Activated CD8-positive, alpha-beta T cell treated with anti-CD3 and anti-CD28 coated beads, Interleukin-2, amount 10 ng/mL, durations not matched to agents 7 days and 5 days (primary cell): ENCODE results near the gene GOLGA6L22. TPM values are rescaled to one million over a fixed set of nuclear protein-coding genes. Genes with fewer than 3 reads are reported as not detected.
"Not testable (repeated sequence)": the region's sequence is repeated elsewhere in the genome, so short reads cannot be mapped to it uniquely, and the experiment has no call there.

ENCODE experiments used
- ATAC-seq: fragments of 150-1000 bp; cut with Tn5 transposase; one replicate; pipeline ENCODE4 v1.10.0; 2021; ENCODE audit warnings: moderate library complexity
- CTCF ChIA-PET: fragments of 350-600 bp; sonication (Branson Sonifier 250); formaldehyde crosslinking; loops from one replicate; lab custom pipeline; 2021; ENCODE audit warnings: antibody characterized with exemption; lab: Charles Lee
- POLR2A ChIA-PET: fragments of 350-600 bp; sonication (Branson Sonifier 250); formaldehyde crosslinking; loops from one replicate; lab custom pipeline; 2021; ENCODE audit warnings: antibody characterized with exemption; lab: Charles Lee
- DNase-seq: peaks from one replicate; pipeline ENCODE4 v3.0.0-alpha.2; 2020
- H3K27ac Mint-ChIP-seq: one replicate; pipeline ENCODE4 v1.8.0; 2021; ENCODE audit warnings: mild to moderate bottlenecking, mixed read lengths
- H3K27me3 Mint-ChIP-seq: one replicate; pipeline ENCODE4 v1.8.0; 2021; ENCODE audit warnings: low read depth, mixed read lengths
- H3K36me3 Mint-ChIP-seq: one replicate; pipeline ENCODE4 v1.8.0; 2021; ENCODE audit warnings: low read depth, mixed read lengths
- H3K4me1 Mint-ChIP-seq: one replicate; pipeline ENCODE4 v1.8.0; 2021; ENCODE audit warnings: low read depth, mixed read lengths
- H3K4me3 Mint-ChIP-seq: one replicate; pipeline ENCODE4 v1.8.0; 2021; ENCODE audit warnings: mild to moderate bottlenecking, mixed read lengths
- H3K9me3 Mint-ChIP-seq: one replicate; pipeline ENCODE4 v1.8.0; 2022; ENCODE audit warnings: mixed read lengths; ENCODE audit not compliant: insufficient read depth
- total RNA-seq, 2 experiments: library from RNA; stranded (reverse); gene quantifications; one replicate each; pipeline ENCODE4 v1.2.3, GENCODE V29; 2021

GOLGA6L22 gene, protein sequence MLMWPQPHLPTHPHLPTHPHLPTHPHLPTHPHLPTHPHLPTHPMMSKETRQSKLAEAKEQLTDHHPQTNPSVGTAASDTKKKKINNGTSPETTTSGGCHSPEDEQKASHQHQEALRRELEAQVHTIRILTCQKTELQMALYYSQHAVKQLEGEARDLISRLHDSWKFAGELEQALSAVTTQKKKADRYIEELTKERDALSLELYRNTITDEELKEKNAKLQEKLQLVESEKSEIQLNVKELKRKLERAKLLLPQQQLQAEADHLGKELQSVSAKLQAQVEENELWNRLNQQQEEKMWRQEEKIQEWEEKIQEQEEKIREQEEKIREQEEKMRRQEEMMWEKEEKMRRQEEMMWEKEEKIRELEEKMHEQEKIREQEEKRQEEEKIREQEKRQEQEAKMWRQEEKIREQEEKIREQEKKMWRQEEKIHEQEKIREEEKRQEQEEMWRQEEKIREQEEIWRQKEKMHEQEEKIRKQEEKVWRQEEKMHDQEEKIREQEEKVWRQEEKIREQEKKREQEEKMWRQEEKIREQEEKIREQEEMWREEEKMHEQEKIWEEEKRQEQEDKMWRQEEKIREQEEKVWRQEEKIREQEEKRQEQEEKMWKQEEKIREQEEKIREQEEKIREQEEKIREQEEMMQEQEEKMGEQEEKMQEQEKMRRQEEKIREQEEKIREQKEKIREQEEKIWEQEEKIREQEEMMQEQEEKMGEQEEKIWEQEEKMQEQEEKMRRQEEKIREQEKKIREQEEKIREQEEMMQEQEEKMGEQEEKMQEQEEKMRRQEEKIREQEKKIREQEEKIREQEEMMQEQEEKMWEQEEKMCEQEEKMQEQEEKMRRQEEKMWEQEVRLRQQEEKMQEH
- total RNA-seq, result not detected

- H3K4me3 Mint-ChIP-seq, CTCF ChIA-PET, H3K36me3 Mint-ChIP-seq, H3K27ac Mint-ChIP-seq, DNase-seq, POLR2A ChIA-PET, ATAC-seq, H3K4me1 Mint-ChIP-seq, H3K27me3 Mint-ChIP-seq, H3K9me3 Mint-ChIP-seq: not testable (repeated sequence)
These were observed at the start of gene GOLGA6L22 for GRCh38 chr15:22458603-22459002. TSS of gene GOLGA6L22 (plus strand) at chr15:22458903. CDS start at chr15:22458994, 91 bp downstream.

- H3K27ac Mint-ChIP-seq, H3K9me3 Mint-ChIP-seq, H3K27me3 Mint-ChIP-seq, POLR2A ChIA-PET, H3K4me3 Mint-ChIP-seq, CTCF ChIA-PET, ATAC-seq, H3K36me3 Mint-ChIP-seq, H3K4me1 Mint-ChIP-seq, DNase-seq: not testable (repeated sequence)
These were observed 41.4 kb upstream of the GOLGA6L22 start for GRCh38 chr15:22417288-22417687.

- H3K9me3 Mint-ChIP-seq, H3K36me3 Mint-ChIP-seq, CTCF ChIA-PET, H3K27ac Mint-ChIP-seq, ATAC-seq, H3K27me3 Mint-ChIP-seq, DNase-seq, H3K4me1 Mint-ChIP-seq, H3K4me3 Mint-ChIP-seq, POLR2A ChIA-PET: not testable (repeated sequence)
These were observed 40.9 kb upstream of the GOLGA6L22 start for GRCh38 chr15:22417795-22418194.

GRCh38 chr15:22418212-22418611 is 40.5 kb upstream of the GOLGA6L22 start:
- H3K4me3 Mint-ChIP-seq, H3K27ac Mint-ChIP-seq, H3K9me3 Mint-ChIP-seq, POLR2A ChIA-PET, CTCF ChIA-PET, H3K27me3 Mint-ChIP-seq, H3K36me3 Mint-ChIP-seq, ATAC-seq, H3K4me1 Mint-ChIP-seq, DNase-seq: not testable (repeated sequence)

DNA sequence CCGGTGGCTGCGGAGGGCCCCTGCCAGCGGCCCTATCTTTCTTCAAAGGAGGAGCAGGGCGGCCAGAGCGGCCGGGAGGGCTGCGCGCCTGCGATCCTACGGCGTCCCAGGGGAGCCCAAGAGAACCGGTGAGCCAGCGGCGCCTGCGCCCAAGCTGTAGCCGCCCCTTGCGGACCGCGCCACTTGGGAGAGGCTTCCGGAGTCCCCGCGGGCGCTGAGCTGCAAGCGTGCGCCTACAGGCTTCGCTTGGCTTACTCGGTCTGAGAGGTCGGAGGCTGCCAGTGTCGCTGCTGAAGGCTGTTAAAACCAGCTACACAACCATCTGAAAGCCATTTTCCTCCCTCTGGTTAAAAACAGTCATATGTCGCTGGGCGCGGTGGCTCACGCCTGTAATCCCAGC is 40.0 kb upstream of the GOLGA6L22 start:
- H3K9me3 Mint-ChIP-seq, H3K27ac Mint-ChIP-seq, H3K4me3 Mint-ChIP-seq, ATAC-seq, CTCF ChIA-PET, H3K27me3 Mint-ChIP-seq, H3K4me1 Mint-ChIP-seq, POLR2A ChIA-PET, DNase-seq, H3K36me3 Mint-ChIP-seq: not testable (repeated sequence)

GRCh38 chr15:22420340-22420739 is 38.4 kb upstream of the GOLGA6L22 start:
- H3K9me3 Mint-ChIP-seq, H3K27ac Mint-ChIP-seq, DNase-seq, CTCF ChIA-PET, H3K27me3 Mint-ChIP-seq, POLR2A ChIA-PET, H3K36me3 Mint-ChIP-seq, H3K4me1 Mint-ChIP-seq, H3K4me3 Mint-ChIP-seq, ATAC-seq: not testable (repeated sequence)

DNA sequence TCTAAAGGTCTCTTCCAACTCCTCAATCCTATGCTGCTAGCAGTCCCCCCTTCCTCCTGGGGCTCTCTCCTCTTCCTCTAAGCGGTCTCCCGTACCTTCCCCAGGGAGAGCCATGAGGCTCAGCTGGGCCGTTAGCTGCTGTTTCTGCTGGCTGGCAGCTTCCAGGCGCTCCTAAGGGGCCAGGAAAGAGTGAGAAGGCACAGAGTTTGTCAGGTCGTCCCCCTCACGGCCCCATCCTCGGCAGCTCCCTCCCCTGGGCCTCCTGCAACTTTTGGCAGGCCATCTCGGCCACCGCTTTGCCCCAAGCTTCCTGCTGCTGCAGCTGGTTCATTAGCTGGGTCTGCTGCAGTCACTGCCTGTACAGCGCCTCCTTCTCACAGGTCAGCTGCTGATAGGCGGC is 29.3 kb upstream of the GOLGA6L22 start:
- DNase-seq, ATAC-seq, H3K27me3 Mint-ChIP-seq, H3K4me3 Mint-ChIP-seq, POLR2A ChIA-PET, H3K36me3 Mint-ChIP-seq, H3K4me1 Mint-ChIP-seq, CTCF ChIA-PET, H3K27ac Mint-ChIP-seq, H3K9me3 Mint-ChIP-seq: not testable (repeated sequence)

- POLR2A ChIA-PET, H3K9me3 Mint-ChIP-seq, H3K4me1 Mint-ChIP-seq, CTCF ChIA-PET, H3K27ac Mint-ChIP-seq, H3K27me3 Mint-ChIP-seq, H3K4me3 Mint-ChIP-seq, H3K36me3 Mint-ChIP-seq, DNase-seq, ATAC-seq: not testable (repeated sequence)
These were observed 27.0 kb upstream of the GOLGA6L22 start for GRCh38 chr15:22431687-22432086.

DNA sequence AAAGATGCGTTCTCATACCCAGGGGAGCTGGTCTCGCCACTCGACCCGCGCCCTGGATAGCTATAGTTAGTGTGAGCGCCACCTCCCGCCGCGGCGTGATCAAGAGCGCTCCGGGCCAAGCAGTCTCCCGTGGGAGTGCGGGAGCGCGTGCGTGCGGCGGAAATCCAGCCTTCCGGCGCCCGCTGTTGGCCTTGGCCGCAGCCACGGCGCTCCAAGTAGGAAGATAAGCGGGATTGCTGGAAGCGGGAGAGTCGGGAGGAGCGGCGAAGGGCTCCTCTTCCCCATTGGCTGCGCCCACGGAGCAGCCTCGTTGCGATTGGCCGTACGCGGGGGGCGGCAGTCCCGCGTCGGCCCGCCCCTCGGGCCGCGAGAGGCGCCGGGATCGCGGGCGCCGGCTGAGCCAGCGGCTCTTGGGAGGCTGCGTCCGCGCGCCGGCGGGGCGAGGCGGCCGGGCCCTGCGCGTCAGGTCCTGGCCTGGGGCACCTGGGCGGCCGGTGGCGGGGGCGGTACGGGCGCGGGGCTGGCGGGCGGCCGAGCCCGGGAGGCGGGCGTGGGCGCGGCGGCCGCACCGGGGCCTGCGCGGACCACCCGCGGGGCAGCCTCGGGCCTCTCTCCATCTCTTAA is 35.9 kb downstream of the GOLGA6L22 start:
- H3K27ac Mint-ChIP-seq, H3K9me3 Mint-ChIP-seq, POLR2A ChIA-PET, H3K4me1 Mint-ChIP-seq, ATAC-seq, H3K36me3 Mint-ChIP-seq, CTCF ChIA-PET, H3K27me3 Mint-ChIP-seq: not testable (repeated sequence)
- DNase-seq, result peak; percentile 34
- H3K4me3 Mint-ChIP-seq, result peak overlapping the region; percentile 68

DNA sequence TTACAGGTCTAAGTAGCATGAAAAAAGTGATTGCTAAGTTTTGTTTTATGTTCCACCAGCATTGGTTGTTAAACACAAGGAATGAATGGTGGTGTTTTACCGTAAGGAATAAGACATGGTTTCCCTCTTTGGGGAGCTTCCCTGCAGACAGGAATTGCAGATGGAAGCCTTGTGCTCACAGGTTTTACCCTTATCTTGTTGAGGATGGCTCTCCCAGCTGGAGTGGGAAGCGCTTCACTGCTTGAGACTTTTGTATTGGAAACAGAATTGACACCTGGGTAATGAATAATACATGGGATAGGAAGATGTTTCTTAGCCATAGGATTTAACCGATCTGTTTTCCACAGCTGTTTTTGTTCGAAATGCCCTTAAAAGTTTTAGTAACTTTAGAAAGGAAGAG is 38.5 kb downstream of the GOLGA6L22 start:
- H3K27ac Mint-ChIP-seq, result not testable (repeated sequence)

GRCh38 chr15:22498220-22498925 is 39.7 kb downstream of the GOLGA6L22 start:
- H3K4me3 Mint-ChIP-seq, H3K9me3 Mint-ChIP-seq, ATAC-seq, H3K4me1 Mint-ChIP-seq, H3K36me3 Mint-ChIP-seq, H3K27me3 Mint-ChIP-seq, H3K27ac Mint-ChIP-seq, CTCF ChIA-PET, DNase-seq, POLR2A ChIA-PET: not testable (repeated sequence)

More for the DNA sequence above, 38.5 kb downstream of the GOLGA6L22 start:
- H3K9me3 Mint-ChIP-seq, ATAC-seq, DNase-seq, POLR2A ChIA-PET, H3K4me3 Mint-ChIP-seq, H3K36me3 Mint-ChIP-seq, CTCF ChIA-PET, H3K4me1 Mint-ChIP-seq, H3K27me3 Mint-ChIP-seq: not testable (repeated sequence)
